GM15510 (cell line): ENCODE data around the gene NCOR1.

ENCODE experiments used
- POLR2A ChIP-seq: IDR thresholded peaks from 3 replicates; pipeline ENCODE4 v1.6.1; 2011; ENCODE audit warnings: borderline replicate concordance; ENCODE audit not compliant: insufficient read length; ENCODE audit errors: extremely low read depth

The NCOR1 gene

GRCh38 chr17:15981646-15982580 lies 233.4 kb downstream of the NCOR1 start:
- no peak for TF ChIP-seq POLR2A

DNA sequence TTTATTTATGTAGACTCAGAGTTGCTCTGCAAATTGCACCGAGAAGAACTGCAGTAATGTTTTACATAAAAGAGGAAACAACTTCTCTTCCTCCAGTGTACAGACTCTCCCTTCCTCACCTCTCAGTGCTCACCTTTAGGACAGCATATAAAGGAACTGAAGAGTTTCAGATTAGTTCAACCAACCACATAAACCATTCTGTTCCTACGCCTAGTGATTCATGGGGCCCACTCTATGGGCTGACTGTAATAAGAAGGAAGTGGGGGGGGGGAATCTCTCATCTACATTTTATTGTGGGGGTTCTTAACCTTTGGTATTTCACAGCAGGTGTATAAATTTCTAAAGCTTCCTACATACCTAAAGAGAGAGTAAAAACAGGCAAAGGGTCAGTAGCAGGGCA lies 234.1 kb downstream of the NCOR1 start:
- no peak for TF ChIP-seq POLR2A
